RWPE2 (cell line): ENCODE results near the gene KCNQ1OT1.

Experiments
- ATAC-seq: fragments of 200-7000 bp; cut with Tn5 transposase; 3 replicates; pipeline ENCODE4 v1.9.1; 2021; ENCODE audit warnings: low read depth
- DNase-seq: peaks from one replicate; pipeline ENCODE4 v3.0.0-alpha.2; 2020; ENCODE audit warnings: low spot score
- H3K27ac ChIP-seq: fragments of 450-650 bp; 2 replicates; pipeline ENCODE4 v1.5.1; 2017; ENCODE audit warnings: mild to moderate bottlenecking; ENCODE audit not compliant: poor library complexity, severe bottlenecking
- H3K27me3 ChIP-seq: fragments of 250-450 bp; sonication (Bioruptor Pico); 2 replicates; pipeline ENCODE4 v1.5.1; 2021; ENCODE audit warnings: mild to moderate bottlenecking, moderate library complexity; ENCODE audit not compliant: insufficient read depth, poor library complexity, severe bottlenecking
- H3K36me3 ChIP-seq: fragments of 250-450 bp; sonication (Bioruptor Pico); 2 replicates; pipeline ENCODE4 v1.5.1; 2020; ENCODE audit warnings: low read depth, mild to moderate bottlenecking, moderate library complexity
- H3K4me1 ChIP-seq: fragments of 250-450 bp; sonication (Bioruptor Pico); 2 replicates; pipeline ENCODE4 v1.5.1; 2021; ENCODE audit warnings: mild to moderate bottlenecking, moderate library complexity; ENCODE audit not compliant: insufficient read depth, poor library complexity, severe bottlenecking
- H3K4me3 ChIP-seq: fragments of 250-450 bp; sonication (Bioruptor Pico); 2 replicates; pipeline ENCODE4 v1.5.1; 2021; ENCODE audit warnings: mild to moderate bottlenecking, moderate library complexity; ENCODE audit not compliant: severe bottlenecking
- H3K9me3 ChIP-seq: fragments of 250-450 bp; sonication (Bioruptor Pico); 2 replicates; pipeline ENCODE4 v1.5.1; 2021; ENCODE audit warnings: mild to moderate bottlenecking, moderate library complexity; ENCODE audit not compliant: severe bottlenecking
- TF ChIP-seq, protein P1 (sequence below): fragments of 450-650 bp; IDR thresholded peaks from one replicate; pipeline ENCODE4 v1.5.1; 2017; ENCODE audit warnings: mild to moderate bottlenecking, moderate library complexity; ENCODE audit not compliant: poor library complexity, severe bottlenecking

Gene KCNQ1OT1

DNA sequence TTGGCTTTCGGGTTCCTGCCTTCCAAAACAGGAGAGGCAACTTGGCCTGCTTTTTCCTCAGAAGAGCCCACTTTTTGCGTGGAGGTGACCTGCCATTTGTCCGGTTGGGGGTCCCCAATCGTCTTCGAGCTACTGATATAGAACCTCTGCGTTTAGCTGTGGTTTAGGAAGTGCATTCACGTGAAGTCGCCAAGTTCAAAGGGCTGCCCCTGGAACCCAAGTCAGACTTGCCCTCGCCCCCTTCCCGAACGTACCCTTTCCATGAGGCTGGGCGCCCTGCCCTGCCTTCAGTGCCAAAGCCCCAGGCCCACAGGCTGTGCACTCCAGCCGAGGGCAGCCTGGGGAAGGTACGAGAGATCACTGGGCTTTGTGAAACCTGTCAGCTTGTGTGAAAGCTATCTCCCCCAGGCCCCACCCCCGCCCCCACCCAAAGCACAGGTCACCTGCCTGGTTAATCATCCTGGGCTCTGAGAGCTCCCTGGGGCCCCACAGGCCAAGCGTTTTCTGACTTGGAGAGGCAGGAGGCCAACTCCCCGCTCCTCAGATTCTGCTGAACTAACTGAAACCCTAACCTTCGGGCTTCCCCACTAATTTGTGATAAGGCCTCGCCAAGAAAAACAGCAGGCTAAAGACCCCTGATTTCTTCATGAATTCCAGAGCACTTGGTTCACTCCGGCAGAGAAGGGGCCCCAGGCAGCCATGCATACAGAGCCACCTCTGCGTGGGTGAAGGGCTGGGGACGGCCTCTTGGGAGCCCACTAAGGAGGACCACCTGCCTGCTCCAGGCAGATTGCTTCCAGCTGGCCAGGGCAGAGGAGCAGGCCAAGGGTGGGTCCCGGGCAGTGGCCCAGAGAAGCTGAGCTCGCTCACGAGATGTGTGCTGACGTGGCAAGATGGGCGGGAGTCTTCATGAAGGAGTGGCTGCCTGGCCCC is 25.8 kb upstream of the KCNQ1OT1 start:
- no peaks in the 10 kb centered on the region for H3K9me3 ChIP-seq
- no peaks in the 10 kb centered on the region for H3K4me1 ChIP-seq
- ATAC-seq = no peak
- no peak overlapping the region for H3K27ac ChIP-seq
- H3K27me3 ChIP-seq = no peaks in the 10 kb centered on the region
- no peak for DNase-seq
- no peaks in the 10 kb centered on the region for H3K36me3 ChIP-seq
- TF ChIP-seq, protein P1, sequence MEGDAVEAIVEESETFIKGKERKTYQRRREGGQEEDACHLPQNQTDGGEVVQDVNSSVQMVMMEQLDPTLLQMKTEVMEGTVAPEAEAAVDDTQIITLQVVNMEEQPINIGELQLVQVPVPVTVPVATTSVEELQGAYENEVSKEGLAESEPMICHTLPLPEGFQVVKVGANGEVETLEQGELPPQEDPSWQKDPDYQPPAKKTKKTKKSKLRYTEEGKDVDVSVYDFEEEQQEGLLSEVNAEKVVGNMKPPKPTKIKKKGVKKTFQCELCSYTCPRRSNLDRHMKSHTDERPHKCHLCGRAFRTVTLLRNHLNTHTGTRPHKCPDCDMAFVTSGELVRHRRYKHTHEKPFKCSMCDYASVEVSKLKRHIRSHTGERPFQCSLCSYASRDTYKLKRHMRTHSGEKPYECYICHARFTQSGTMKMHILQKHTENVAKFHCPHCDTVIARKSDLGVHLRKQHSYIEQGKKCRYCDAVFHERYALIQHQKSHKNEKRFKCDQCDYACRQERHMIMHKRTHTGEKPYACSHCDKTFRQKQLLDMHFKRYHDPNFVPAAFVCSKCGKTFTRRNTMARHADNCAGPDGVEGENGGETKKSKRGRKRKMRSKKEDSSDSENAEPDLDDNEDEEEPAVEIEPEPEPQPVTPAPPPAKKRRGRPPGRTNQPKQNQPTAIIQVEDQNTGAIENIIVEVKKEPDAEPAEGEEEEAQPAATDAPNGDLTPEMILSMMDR = no peak
- H3K4me3 ChIP-seq = no peak overlapping the region

DNA sequence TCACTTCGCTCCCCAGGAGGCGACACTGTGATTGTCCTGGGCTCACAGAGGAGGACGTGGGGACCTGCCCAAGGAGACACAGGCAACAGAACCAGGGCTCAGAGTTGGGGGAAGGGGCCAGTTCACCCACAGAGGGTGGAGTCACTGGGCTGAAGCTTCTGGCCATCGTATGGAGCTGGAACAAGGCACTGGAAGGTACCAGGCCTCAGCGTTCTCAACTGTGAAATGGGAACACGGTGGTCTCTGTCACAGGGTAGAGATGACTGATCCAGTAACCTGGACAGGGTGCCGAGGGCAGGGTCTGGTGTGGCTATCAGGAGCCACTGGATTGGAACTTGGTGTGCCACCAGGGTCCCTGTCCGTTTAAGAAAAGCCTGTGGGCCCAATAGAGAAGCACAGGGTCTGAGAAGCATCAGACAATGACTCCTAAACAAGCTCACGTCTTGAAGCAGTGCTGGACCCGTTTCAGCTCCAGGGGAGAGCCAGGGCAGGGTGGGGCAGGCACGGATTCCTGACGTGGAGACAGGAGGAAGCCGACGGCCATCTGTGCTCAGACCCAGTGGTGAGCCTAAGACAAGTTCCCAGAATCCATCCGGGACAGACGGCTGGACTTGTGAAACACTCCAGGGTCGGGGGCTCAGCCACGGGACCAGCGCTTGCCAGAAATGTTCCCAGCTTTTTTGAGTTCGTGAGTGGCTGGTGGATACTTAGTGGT is 25.0 kb upstream of the KCNQ1OT1 start:
- no peaks in the 10 kb centered on the region for H3K9me3 ChIP-seq
- no peak overlapping the region for H3K27ac ChIP-seq
- no peak; the same call in 2 of the 3 replicates for ATAC-seq
- TF ChIP-seq, protein P1 = no peak
- no peak overlapping the region for H3K4me3 ChIP-seq
- no peaks in the 10 kb centered on the region for H3K27me3 ChIP-seq
- no peaks in the 10 kb centered on the region for H3K36me3 ChIP-seq
- no peak for DNase-seq
- H3K4me1 ChIP-seq = no peaks in the 10 kb centered on the region

DNA sequence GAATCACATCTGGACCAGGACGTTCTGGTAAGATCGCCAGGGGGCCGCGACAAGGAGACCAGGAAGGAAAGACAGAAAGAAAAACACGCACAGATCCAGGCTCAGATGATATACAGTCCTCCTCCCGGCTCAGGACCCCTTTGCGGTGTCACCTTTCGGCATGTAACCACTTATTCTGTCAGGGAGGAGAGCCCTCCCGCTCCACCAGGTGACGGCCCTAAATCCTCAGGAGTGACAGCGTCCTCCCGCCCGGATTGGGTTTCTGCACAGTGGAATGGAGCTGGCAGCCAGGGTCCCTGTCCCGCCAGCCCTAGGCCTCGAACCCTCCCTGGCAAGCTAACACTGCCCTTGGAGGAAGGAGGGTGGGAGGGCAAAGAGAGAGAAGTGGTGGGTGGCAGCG is 24.3 kb upstream of the KCNQ1OT1 start:
- Histone ChIP-seq H3K4me3 (no peak overlapping the region), H3K36me3 (no peaks in the 10 kb centered on the region), H3K9me3 (no peaks in the 10 kb centered on the region), H3K27ac (no peak overlapping the region), H3K27me3 (no peaks in the 10 kb centered on the region), H3K4me1 (no peaks in the 10 kb centered on the region)
- DNase-seq = no peak
- ATAC-seq = no peak
- TF ChIP-seq, protein P1 = no peak

DNA sequence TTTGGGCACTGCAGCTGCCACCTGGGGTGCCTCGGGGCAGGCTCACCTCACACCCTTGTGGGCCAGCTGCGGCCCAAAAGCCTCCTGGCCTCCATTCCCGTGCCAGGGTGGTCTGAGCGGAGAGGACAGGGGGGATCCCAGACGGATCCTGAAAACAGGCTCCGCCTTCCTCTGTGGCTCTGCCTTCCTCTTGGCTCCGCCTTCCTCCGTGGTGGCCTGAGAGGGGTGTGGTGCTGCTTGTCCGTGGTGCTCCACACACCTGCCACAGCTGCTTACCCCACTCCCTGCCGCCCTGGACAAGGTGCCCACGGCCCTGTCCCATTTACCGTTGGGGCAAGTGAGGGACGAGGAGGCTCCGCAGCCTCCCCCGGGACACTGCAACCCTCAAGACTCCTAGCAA is 23.2 kb upstream of the KCNQ1OT1 start:
- no peak overlapping the region for H3K27ac ChIP-seq

More for the DNA sequence above, 23.2 kb upstream of the KCNQ1OT1 start:
- DNase-seq = no peak
- Histone ChIP-seq H3K4me3 (no peak overlapping the region), H3K4me1 (no peaks in the 10 kb centered on the region), H3K36me3 (no peaks in the 10 kb centered on the region), H3K9me3 (no peaks in the 10 kb centered on the region), H3K27me3 (no peaks in the 10 kb centered on the region)
- no peak for ATAC-seq
- TF ChIP-seq, protein P1 = no peak
